ENCODE measurements around the gene SH2D5.

- no peak for TF ChIP-seq CTCF (IDR thresholded peaks at IDR 0.05; ENCODE audit: borderline replicate concordance, extremely low read depth, low read length, poor library complexity, severe bottlenecking)
- no peak for TF ChIP-seq EZH2 (IDR thresholded peaks at IDR 0.05; ENCODE audit: borderline replicate concordance, low read depth, low read length, severe bottlenecking)
Measured at GRCh38 chr1:20704390-20705202, 27.9 kb downstream of the SH2D5 start.
